Muscle of arm (tissue), 12 donors: ENCODE results near the gene CDAN1. TPM values are rescaled to one million over a fixed set of nuclear protein-coding genes. Genes with fewer than 3 reads are reported as not detected.

Experiments used
- DNase-seq: peaks from one replicate; pipeline ENCODE4 v3.0.0-alpha.2; 2013
- polyA plus RNA-seq, 12 donors: library from polyadenylated mRNA; unstranded; fragments of 120-200 nt; gene quantifications; one replicate each; pipeline ENCODE4 v1.2.1, GENCODE V29; 2013; ENCODE audit not compliant: insufficient read length in 12 of 12

Gene CDAN1
- polyA plus RNA-seq, 12 donors: 12.5 to 25.9 (median 16.1) TPM; not detected in 1

- no peak for DNase-seq
These were observed 57.4 kb downstream of the CDAN1 start for GRCh38 chr15:42679285-42680141.

- no peak for DNase-seq
These were observed 61.9 kb downstream of the CDAN1 start for GRCh38 chr15:42675021-42675420.

- no peak for DNase-seq
These were observed 62.5 kb downstream of the CDAN1 start for GRCh38 chr15:42674472-42674871.

Other genes starting within 250 kb of the CDAN1 start
- gene ZNF106, start 246.0 kb downstream of the CDAN1 start, polyA plus RNA-seq: 1,000 to 10,000 TPM in 1 of 12 donors, 100 to 1,000 TPM in 11; 126 to 1,152 (median 271) TPM
- 100 to 1,000 TPM in 1 of 12 donors, 10 to 100 TPM in 10, not detected in 1; 49.2 to 100 (median 63.7) TPM for gene SNAP23, start 241.5 kb downstream of the CDAN1 start, polyA plus RNA-seq
- 10 to 100 TPM in 11 of 12 donors, not detected in 1; 13.6 to 27.5 (median 16.9) TPM for gene LRRC57, start 188.3 kb downstream of the CDAN1 start, polyA plus RNA-seq
- gene HAUS2, start 188.3 kb downstream of the CDAN1 start, polyA plus RNA-seq: 10 to 100 TPM in 11 of 12 donors, not detected in 1; 14.4 to 24.6 (median 20.8) TPM
- gene STARD9, start 161.5 kb downstream of the CDAN1 start, polyA plus RNA-seq: 10 to 100 TPM in 11 of 12 donors, not detected in 1; 13.1 to 29.1 (median 16.0) TPM
- gene TTBK2, start 183.7 kb upstream of the CDAN1 start, polyA plus RNA-seq: 10 to 100 TPM in 10 of 12 donors, 1 to 10 TPM in 1, not detected in 1; 7.9 to 15.3 (median 11.2) TPM